ENCODE measurements around the gene NFASC.

DNA sequence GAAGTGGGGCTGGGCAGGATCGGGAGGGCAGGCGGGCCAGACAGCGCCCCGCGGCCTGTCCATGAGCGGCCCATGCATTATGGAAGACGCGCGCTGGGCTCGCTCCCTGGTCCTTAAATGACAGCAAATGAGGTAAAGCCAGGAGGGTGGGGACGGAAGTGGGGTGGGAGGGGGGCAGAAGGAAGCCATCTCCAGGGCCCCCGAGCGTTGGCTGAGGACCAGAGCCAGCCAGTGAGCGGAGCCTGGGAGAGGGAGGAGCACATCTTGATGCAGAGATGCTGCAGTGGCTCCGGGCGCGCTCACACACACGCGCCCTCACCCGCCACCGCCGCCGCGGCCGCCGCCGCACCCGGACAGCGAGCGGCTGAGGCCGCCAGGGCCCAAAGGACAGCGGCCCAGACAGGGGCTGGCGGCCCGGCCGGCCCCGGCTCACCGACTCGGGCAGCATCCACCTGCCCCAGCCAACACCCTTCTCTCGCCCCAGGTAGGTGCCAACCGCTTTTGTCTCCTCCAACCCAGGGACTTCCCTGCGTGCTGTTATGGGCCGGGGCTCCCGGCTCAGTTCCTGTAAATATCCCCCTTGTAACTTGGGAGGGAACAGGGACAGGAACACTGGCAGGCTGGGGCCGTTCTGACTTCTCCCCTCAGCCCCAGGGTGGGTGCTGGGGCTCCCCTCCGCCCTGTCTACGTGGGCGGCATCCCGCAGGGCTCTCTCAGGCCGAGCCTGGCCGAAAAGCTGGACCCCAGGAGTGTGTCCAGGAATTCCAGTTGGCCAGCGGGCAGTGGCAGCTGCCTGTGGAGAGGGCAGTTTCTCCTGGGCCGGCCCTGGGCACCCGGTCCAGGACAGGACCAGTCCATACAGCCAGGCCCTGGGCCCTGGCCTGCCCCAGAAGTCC is 172.5 kb downstream of the NFASC start, which contains the start of gene CNTN2:
- TF ChIP-seq, protein P1, sequence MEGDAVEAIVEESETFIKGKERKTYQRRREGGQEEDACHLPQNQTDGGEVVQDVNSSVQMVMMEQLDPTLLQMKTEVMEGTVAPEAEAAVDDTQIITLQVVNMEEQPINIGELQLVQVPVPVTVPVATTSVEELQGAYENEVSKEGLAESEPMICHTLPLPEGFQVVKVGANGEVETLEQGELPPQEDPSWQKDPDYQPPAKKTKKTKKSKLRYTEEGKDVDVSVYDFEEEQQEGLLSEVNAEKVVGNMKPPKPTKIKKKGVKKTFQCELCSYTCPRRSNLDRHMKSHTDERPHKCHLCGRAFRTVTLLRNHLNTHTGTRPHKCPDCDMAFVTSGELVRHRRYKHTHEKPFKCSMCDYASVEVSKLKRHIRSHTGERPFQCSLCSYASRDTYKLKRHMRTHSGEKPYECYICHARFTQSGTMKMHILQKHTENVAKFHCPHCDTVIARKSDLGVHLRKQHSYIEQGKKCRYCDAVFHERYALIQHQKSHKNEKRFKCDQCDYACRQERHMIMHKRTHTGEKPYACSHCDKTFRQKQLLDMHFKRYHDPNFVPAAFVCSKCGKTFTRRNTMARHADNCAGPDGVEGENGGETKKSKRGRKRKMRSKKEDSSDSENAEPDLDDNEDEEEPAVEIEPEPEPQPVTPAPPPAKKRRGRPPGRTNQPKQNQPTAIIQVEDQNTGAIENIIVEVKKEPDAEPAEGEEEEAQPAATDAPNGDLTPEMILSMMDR (IDR thresholded peaks at IDR 0.05) = no peak
- TF ChIP-seq POLR2A (IDR thresholded peaks at IDR 0.05) = no peak
